Measurements from ENCODE around the gene CALHM1. TPM values are rescaled to one million over a fixed set of nuclear protein-coding genes. Genes with fewer than 3 reads are reported as not detected.

The CALHM1 gene
- total RNA-seq, 4 donors from 2014 or later: not detected

DNA sequence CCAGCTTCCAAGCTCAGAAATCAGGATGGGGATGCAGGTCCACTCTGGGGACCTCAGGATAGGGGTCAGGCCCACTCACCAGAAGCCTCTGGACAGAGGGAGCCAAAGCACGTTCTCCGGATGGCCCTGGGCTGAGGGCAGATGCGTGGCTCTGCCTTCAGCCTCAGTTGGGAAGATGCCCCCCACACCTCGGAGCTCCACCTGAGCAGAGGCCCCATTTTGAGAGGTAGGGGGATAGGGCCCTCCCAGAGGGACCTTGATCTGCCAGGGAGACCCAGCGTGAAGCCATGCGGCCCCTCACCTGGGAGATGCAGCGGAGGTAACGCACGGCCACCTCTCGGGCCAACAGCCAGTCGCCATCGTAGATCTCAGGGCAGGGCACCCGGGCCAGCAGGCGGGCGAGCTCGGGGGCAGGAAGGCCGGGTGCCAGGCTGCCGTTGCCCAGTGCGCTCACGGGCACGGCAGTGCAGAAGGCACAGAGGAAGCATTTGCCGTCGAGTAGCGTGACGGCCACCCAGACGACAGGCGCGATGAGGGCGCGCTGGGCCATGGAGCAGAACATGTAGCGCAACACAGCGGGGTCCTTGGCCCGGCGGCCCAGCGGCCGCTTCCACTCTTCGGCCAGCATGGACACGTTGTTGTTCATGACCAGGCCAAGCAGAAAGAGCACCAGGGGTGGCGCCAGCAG, 660 bp downstream of the CALHM1 start:
- Histone ChIP-seq H3K27me3 (no peaks in the 10 kb centered on the region), H3K36me3 (peaks cover 0 to 3% (median 0%) of the 10 kb centered on the region in 3 donors), H3K27ac (no peak overlapping the region), H3K4me3 (no peak overlapping the region), H3K4me1 (peaks cover 0 to under 1% (median 0%) of the 10 kb centered on the region in 4 donors), H3K9me3 (no peaks in the 10 kb centered on the region)
- TF ChIP-seq POLR2A (IDR thresholded peaks at IDR 0.05) (no peak), EP300 (IDR thresholded peaks at IDR 0.05) (no peak)
- TF ChIP-seq, protein P1, sequence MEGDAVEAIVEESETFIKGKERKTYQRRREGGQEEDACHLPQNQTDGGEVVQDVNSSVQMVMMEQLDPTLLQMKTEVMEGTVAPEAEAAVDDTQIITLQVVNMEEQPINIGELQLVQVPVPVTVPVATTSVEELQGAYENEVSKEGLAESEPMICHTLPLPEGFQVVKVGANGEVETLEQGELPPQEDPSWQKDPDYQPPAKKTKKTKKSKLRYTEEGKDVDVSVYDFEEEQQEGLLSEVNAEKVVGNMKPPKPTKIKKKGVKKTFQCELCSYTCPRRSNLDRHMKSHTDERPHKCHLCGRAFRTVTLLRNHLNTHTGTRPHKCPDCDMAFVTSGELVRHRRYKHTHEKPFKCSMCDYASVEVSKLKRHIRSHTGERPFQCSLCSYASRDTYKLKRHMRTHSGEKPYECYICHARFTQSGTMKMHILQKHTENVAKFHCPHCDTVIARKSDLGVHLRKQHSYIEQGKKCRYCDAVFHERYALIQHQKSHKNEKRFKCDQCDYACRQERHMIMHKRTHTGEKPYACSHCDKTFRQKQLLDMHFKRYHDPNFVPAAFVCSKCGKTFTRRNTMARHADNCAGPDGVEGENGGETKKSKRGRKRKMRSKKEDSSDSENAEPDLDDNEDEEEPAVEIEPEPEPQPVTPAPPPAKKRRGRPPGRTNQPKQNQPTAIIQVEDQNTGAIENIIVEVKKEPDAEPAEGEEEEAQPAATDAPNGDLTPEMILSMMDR (IDR thresholded peaks at IDR 0.05): no peak
- DNase-seq (ENCODE audit: low spot score in 2 of 2): no peak
- WGBS, 2 donors: 94 to 96% methylated on average over 23 to 38 of the region's 39 CpGs

GRCh38 chr10:103457176-103457712, 1.5 kb downstream of the CALHM1 start:
- WGBS, 2 donors: 73% methylated on average over 8 of the region's 8 CpGs
- Histone ChIP-seq H3K4me1 (peaks cover 0 to 8% (median 6%) of the 10 kb centered on the region in 4 donors), H3K36me3 (no peaks in the 10 kb centered on the region), H3K4me3 (no peak overlapping the region), H3K27me3 (no peaks in the 10 kb centered on the region), H3K9me3 (no peaks in the 10 kb centered on the region), H3K27ac (no peak overlapping the region)
- TF ChIP-seq POLR2A (IDR thresholded peaks at IDR 0.05): no peak
- TF ChIP-seq, protein P1 (IDR thresholded peaks at IDR 0.05): no peak
- TF ChIP-seq EP300 (IDR thresholded peaks at IDR 0.05): no peak
- no peak for DNase-seq (ENCODE audit: low spot score in 2 of 2)

DNA sequence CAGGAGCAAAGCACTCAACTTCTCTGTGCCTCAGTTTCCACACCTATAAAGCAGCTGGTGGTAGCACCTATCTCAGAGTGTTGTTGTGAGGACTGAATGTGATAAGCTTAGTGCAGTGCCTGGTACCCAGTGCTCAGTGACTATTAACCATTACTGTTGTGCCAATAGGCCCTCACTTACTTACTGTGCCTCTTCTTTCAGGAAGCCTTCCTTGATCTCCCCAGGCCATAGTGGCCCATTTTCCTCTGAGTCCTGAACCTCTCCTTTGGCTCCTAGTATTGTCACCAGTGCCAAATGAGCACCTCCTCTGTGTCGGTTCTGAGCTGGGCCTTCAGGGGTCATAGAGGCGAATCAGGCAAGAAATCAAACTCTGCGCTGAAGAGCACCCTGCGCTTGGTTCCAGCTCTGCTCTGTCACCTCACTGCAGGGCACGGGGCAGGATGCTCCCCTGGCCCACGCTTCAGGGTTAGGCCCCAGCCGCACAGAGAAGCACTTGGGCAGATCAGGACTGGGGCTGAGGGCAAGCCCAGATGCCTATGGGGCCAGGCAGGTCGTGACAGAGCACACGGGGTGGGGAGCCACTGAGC, 2.5 kb downstream of the CALHM1 start:
- Histone ChIP-seq H3K27ac (no peak overlapping the region), H3K9me3 (no peaks in the 10 kb centered on the region), H3K4me1 (peaks cover 0 to 8% (median 7%) of the 10 kb centered on the region in 4 donors), H3K36me3 (no peaks in the 10 kb centered on the region), H3K27me3 (no peaks in the 10 kb centered on the region), H3K4me3 (no peak overlapping the region)
- no peak for TF ChIP-seq EP300 (IDR thresholded peaks at IDR 0.05)
- TF ChIP-seq, protein P1 (IDR thresholded peaks at IDR 0.05): no peak
- TF ChIP-seq POLR2A (IDR thresholded peaks at IDR 0.05): no peak
- 85 to 89% methylated on average over 9 of the region's 9 CpGs for WGBS, 2 donors
- no peak for DNase-seq (ENCODE audit: low spot score in 2 of 2)

DNA sequence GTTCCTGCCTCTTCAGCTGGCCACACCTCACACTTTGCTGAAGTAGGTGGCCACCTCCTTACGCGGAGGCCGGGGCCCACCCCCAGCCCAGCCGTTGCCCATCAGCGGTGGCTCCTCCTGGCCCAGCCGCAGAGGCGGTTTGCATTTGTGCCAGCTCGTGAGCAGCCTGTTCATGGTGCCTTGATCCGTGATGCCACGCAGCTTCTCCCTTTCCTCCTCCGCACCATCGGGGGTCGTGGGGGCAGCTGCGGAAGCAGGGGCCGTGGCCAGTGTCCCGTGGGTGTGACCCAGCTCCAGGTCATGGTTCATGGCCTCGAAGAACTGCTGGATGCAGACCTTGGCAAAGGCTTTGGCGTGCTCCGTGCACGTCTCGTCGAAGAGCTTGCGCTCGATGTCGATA, 3.5 kb downstream of the CALHM1 start:
- peaks cover 0 to under 1% (median 0%) of the 10 kb centered on the region in 3 donors for H3K36me3 ChIP-seq
- TF ChIP-seq, protein P1 (IDR thresholded peaks at IDR 0.05): no peak
- no peak for TF ChIP-seq POLR2A (IDR thresholded peaks at IDR 0.05)
- TF ChIP-seq EP300 (IDR thresholded peaks at IDR 0.05): no peak

GRCh38 chr10:103454026-103454425, 4.7 kb downstream of the CALHM1 start:
- TF ChIP-seq, protein P1 (IDR thresholded peaks at IDR 0.05): no peak
- no peak for TF ChIP-seq POLR2A (IDR thresholded peaks at IDR 0.05)
- no peak for TF ChIP-seq EP300 (IDR thresholded peaks at IDR 0.05)
- DNase-seq (ENCODE audit: low spot score in 2 of 2): no peak

More for the DNA sequence above, 3.5 kb downstream of the CALHM1 start:
- H3K4me3 ChIP-seq: no peak overlapping the region
- H3K4me1 ChIP-seq: peaks cover 0 to 18% (median 10%) of the 10 kb centered on the region in 4 donors
- H3K27ac ChIP-seq: no peak overlapping the region
- no peaks in the 10 kb centered on the region for H3K27me3 ChIP-seq
- 59 to 78% methylated on average over 22 to 25 of the region's 25 CpGs for WGBS, 2 donors
- H3K9me3 ChIP-seq: no peaks in the 10 kb centered on the region
- DNase-seq (ENCODE audit: low spot score in 2 of 2): no peak

More at GRCh38 chr10:103454026-103454425, 4.7 kb downstream of the CALHM1 start:
- 92 to 95% methylated on average over 4 of the region's 4 CpGs for WGBS, 2 donors
- no peak overlapping the region for H3K4me3 ChIP-seq
- no peak overlapping the region for H3K27ac ChIP-seq
- peaks cover 0 to 12% (median 0%) of the 10 kb centered on the region in 3 donors for H3K36me3 ChIP-seq
- no peaks in the 10 kb centered on the region for H3K9me3 ChIP-seq
- H3K27me3 ChIP-seq: no peaks in the 10 kb centered on the region
- H3K4me1 ChIP-seq: peaks cover 0 to 30% (median 22%) of the 10 kb centered on the region in 4 donors
